Smooth muscle cell (in vitro differentiated cells): ENCODE results near the gene BAZ2A. TPM values are rescaled to one million over a fixed set of nuclear protein-coding genes. Genes with fewer than 3 reads are reported as not detected.

Source experiments
- DNase-seq: peaks from one replicate; lab custom pipeline; 2025; ENCODE audit not compliant: unreplicated experiment; lab: John Stamatoyannopoulos, UW
- H2AFZ ChIP-seq: fragments of 200-600 bp; sonication (generic); 2 replicates; pipeline ENCODE4 v1.6.0; 2016; ENCODE audit warnings: antibody characterized with exemption, low read depth, mild to moderate bottlenecking
- H3F3A ChIP-seq: fragments of 200-600 bp; sonication (generic); 2 replicates; pipeline ENCODE4 v1.6.0; 2017; ENCODE audit warnings: antibody characterized with exemption, low read depth
- H3K27ac ChIP-seq: fragments of 200-600 bp; sonication (generic); 2 replicates; pipeline ENCODE4 v1.5.1; 2016; ENCODE audit warnings: low read depth, mild to moderate bottlenecking
- H3K27me3 ChIP-seq: fragments of 200-600 bp; sonication (generic); 2 replicates; pipeline ENCODE4 v1.6.1; 2016; ENCODE audit warnings: low read depth, mild to moderate bottlenecking
- H3K36me3 ChIP-seq: fragments of 200-600 bp; sonication (generic); 2 replicates; pipeline ENCODE4 v1.5.1; 2016; ENCODE audit warnings: low read depth
- H3K4me1 ChIP-seq: fragments of 200-600 bp; sonication (generic); 2 replicates; pipeline ENCODE4 v1.5.1; 2016; ENCODE audit warnings: low read depth
- H3K4me2 ChIP-seq: fragments of 200-600 bp; sonication (generic); 2 replicates; pipeline ENCODE4 v1.6.0; 2016; ENCODE audit warnings: mild to moderate bottlenecking
- H3K4me3 ChIP-seq: fragments of 200-600 bp; sonication (generic); 2 replicates; pipeline ENCODE4 v1.5.1; 2016; ENCODE audit warnings: mild to moderate bottlenecking
- H3K79me2 ChIP-seq: fragments of 200-600 bp; sonication (generic); 2 replicates; pipeline ENCODE4 v1.6.0; 2016; ENCODE audit warnings: low read depth, mild to moderate bottlenecking
- H3K9ac ChIP-seq: fragments of 200-600 bp; sonication (generic); 2 replicates; pipeline ENCODE4 v1.6.0; 2016; ENCODE audit warnings: low read depth
- H3K9me3 ChIP-seq: fragments of 200-600 bp; sonication (generic); replicated peaks from 2 replicates; pipeline ENCODE4 v1.5.1; 2016; ENCODE audit warnings: low read depth
- H4K20me1 ChIP-seq: fragments of 200-600 bp; sonication (generic); 2 replicates; pipeline ENCODE4 v1.6.0; 2016; ENCODE audit warnings: low read depth
- CTCF ChIP-seq: fragments of 200-600 bp; sonication (generic); IDR thresholded peaks from 2 replicates; pipeline ENCODE4 v1.5.1; 2017; ENCODE audit warnings: borderline replicate concordance, mild to moderate bottlenecking, antibody characterized with exemption; ENCODE audit not compliant: insufficient read depth, poor library complexity, severe bottlenecking
- WGBS: methylation state at CpG from one replicate; pipeline ENCODE4 v1.1.7; 2016; ENCODE audit warnings: low lambda C conversion rate; 5-methylcytosine and 5-hydroxymethylcytosine counted together
- polyA plus RNA-seq: library from polyadenylated mRNA; unstranded; fragments of >200 nt; fragmentation: Nextera tagmentation; extraction: Ambion mirVana; gene quantifications from 2 replicates; pipeline ENCODE4 v1.2.1, GENCODE V29; 2016
- total RNA-seq: library from RNA; depleted of rRNA; stranded (reverse); fragments of >200 nt; gene quantifications from 2 replicates; pipeline ENCODE4 v1.2.3, GENCODE V29; 2014

Gene BAZ2A
- 33.4 and 34.1 TPM in 2 replicates for total RNA-seq
- 26.2 and 38.3 TPM in 2 replicates for polyA plus RNA-seq

- Histone ChIP-seq H3K36me3 (no peaks in the 10 kb centered on the region), H3K79me2 (peaks cover 92% of the 10 kb centered on the region), H4K20me1 (peaks cover 87% of the 10 kb centered on the region), H2AFZ (peak within 1 kb of the TSS; percentile 78), H3K4me3 (peak within 1 kb of the TSS; percentile 97), H3K9ac (peak within 1 kb of the TSS; percentile 96), H3K9me3 (no peaks in the 10 kb centered on the region), H3K27ac (peak within 1 kb of the TSS; percentile 91), H3K4me1 (peaks cover 40% of the 10 kb centered on the region), H3F3A (peaks cover 8% of the 10 kb centered on the region), H3K4me2 (peak within 1 kb of the TSS; percentile 91), H3K27me3 (no peaks in the 10 kb centered on the region)
- WGBS = 4% methylated on average over 9 of the region's 31 CpGs
- no peak for TF ChIP-seq CTCF
- peak; percentile 42 for DNase-seq
These were observed at the start of gene BAZ2A for GRCh38 chr12:56630180-56630632. Gene BAZ2A (minus strand): TSS chr12:56630326. CDS start chr12:56617530, 12,796 bp downstream.

GRCh38 chr12:56678852-56679251 lies 48.7 kb upstream of the BAZ2A start:
- Histone ChIP-seq H3K27ac (peak overlapping the region; percentile 7), H3K4me1 (no peaks in the 10 kb centered on the region), H3K27me3 (no peaks in the 10 kb centered on the region), H2AFZ (no peak overlapping the region), H3K4me2 (no peak overlapping the region), H3K79me2 (peaks cover 96% of the 10 kb centered on the region), H4K20me1 (peaks cover 97% of the 10 kb centered on the region), H3K9ac (no peak overlapping the region), H3K36me3 (no peaks in the 10 kb centered on the region), H3F3A (peaks cover 3% of the 10 kb centered on the region), H3K9me3 (no peaks in the 10 kb centered on the region), H3K4me3 (no peak overlapping the region)
- TF ChIP-seq CTCF = no peak
- 97% methylated on average over 2 of the region's 2 CpGs for WGBS
- DNase-seq = no peak

GRCh38 chr12:56677680-56678079 lies 47.6 kb upstream of the BAZ2A start:
- DNase-seq = no peak
- Histone ChIP-seq H3K79me2 (peaks cover 96% of the 10 kb centered on the region), H3K27ac (no peak overlapping the region), H3K4me2 (no peak overlapping the region), H3K4me3 (no peak overlapping the region), H2AFZ (no peak overlapping the region), H3K27me3 (no peaks in the 10 kb centered on the region), H3K4me1 (no peaks in the 10 kb centered on the region), H4K20me1 (peaks cover 98% of the 10 kb centered on the region), H3K9me3 (no peaks in the 10 kb centered on the region), H3K36me3 (no peaks in the 10 kb centered on the region), H3K9ac (no peak overlapping the region), H3F3A (peaks cover 3% of the 10 kb centered on the region)
- WGBS = 100% methylated on average over 1 of the region's 1 CpG
- TF ChIP-seq CTCF = no peak
